SKM-1 treated with dmso at 0.1 percent for 144 hours (cell line): Measurements from ENCODE around the gene NMNAT3.

Source experiments
- DNase-seq: peaks from one replicate; lab custom pipeline; 2025; ENCODE audit not compliant: unreplicated experiment; lab: John Stamatoyannopoulos, UW

NMNAT3 gene

DNA sequence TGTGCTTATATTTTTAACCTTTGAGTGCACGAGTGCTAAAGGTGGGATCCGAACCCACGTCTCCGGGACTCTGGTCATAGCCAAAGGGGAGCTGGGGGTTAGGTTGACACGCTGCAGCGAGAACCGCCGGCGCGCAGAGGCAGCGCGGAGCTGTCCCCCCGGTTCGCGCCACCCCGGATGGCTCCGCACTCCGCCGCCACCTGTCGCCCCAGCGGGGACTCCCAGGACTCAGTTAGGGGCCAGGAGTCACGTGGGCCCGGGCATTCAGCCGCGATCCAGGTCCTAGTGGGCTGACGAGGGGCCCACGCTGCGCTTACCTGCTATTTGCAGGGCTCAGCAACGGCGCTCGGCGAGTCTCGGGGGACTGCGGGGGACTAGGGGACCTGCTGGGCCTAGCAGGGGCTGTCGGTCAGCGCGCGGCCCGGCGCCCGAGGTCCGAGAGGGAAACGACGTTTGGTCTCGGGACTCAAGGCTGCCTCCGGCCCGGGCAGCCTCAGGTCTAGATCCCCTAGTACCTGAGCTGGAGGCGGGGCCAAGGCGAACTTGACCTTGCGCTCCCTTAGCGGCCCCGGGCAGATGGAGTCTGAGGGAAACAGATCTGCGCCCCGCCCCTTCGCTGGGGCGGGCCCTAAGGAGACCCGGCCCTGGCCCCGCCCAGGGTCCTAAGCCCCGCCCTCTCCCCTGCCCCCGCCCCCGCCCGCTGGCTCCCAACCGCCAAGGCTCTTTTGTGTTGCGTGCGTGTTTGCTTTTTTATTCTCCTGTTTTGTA lies at the start of gene NMNAT3:
NMNAT3 (minus strand) TSS at position 585 of the 768 bp plus-strand sequence. CDS start 50,248 bp downstream, outside the sequence.
- peak; percentile 44 for DNase-seq

- DNase-seq: no peak
Measured at GRCh38 chr3:139721370-139721769, 43.6 kb upstream of the NMNAT3 start.

GRCh38 chr3:139718415-139718814 lies 40.6 kb upstream of the NMNAT3 start:
- DNase-seq: no peak

- no peak for DNase-seq
Measured at GRCh38 chr3:139716908-139717485, 39.2 kb upstream of the NMNAT3 start.

DNA sequence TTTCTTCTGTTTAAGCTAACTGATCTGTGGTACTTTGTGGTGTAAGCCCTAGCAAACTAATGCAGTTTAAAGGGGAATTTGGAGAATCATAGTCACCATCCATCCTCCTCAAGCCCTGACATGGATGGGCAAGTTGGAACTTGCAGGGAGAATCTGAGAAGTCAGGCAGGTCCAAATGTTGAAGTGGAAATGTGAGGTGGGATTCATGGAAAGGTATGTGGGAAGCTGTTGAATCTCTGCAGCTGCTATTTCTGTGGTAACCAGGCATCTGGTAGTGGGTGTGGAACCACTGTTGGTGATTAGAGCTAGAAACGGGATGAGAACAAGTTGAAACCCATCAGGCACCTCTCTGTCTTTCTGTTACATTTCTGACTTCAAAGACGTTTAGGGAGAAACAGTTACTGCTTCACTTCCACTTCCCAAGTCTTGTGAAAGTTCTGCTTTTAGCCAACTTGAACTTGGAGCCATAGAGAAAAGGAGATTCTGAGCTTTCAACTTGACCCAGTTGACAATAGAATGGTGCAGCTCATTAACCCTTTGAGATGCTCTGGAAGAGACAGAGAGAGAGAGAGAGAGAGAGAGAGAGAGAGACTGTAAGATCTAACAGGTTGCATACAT lies 38.1 kb upstream of the NMNAT3 start:
- no peak for DNase-seq

DNA sequence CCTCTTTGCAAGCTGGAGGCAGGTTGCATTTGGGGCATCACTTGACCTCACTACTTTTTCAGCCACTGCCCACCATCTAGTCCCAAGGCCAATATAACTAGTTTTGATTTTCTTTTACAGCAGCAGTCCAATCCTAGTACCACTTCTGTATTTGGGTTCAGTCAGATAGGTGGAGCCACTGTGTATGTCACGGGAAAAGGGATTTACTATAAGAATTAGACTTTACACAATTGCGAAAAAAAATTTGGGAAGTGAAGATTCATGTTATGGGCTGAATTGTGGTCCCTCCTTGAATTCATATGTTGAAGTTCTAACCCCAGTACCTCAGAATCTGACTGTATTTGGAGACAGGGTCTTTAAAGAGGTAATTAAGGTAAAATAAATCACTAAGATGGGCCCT lies 37.4 kb upstream of the NMNAT3 start:
- DNase-seq: no peak

GRCh38 chr3:139710212-139710611 lies 32.4 kb upstream of the NMNAT3 start:
- DNase-seq: no peak

DNA sequence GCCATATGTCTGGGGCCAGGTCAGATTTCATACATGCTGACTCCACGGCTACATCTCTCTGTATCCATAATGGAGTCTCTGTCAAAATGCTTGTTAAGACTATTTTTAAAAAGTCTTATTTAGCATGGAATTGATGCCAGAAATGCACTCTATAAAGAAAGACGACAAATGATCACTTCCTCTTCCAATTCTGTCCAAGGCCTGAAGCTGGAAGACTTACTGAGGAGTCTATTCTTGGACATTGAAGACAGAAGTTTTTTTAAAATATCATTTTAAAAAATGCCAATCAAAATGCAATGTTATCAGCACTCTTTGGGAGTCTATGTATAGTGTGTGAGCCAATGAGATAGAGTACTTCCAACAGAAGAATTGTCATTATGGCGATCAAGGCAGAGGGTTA lies 27.9 kb upstream of the NMNAT3 start:
- DNase-seq: no peak

GRCh38 chr3:139696314-139696604 lies 18.5 kb upstream of the NMNAT3 start:
- no peak for DNase-seq

DNA sequence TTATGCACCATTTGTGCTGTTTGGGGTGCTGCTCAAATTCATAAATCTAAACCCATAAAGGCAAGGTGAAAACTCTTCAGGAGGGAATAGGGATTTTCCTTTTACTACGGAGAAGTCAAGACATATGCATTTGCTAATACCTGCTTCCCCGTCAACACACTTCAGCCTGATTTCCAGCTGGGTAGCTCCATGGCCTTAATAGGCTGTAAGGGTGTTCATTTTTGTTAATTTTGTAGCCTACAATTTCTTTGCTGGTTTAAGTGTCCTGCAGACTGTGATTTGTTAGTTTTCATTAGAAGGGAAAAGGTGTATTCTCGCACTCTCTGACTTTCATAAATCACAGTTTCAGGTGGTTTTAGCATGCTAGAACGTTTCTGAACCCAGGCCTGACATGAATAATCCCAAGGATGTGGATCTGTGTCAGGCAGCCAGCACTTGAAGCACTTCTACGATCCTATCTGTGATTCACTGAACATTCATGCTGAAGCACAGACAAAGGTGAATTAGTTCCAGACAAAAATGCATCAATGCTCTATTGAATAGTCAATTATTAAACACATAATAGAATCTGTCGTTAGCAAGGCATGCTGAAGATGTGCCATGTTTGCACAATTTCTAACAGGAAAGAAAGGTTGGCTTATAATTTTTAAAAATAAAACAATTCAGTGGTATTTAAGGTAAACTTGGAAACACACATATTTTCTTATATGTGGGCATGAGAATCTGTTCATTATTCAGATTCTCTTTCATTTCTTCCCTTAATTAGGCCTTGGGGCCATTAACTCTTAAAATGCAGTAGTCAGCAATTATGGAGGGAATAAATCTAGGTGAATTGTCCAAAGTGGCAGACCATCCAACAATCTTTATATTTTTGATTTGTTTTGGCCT lies 17.9 kb upstream of the NMNAT3 start:
- DNase-seq: no peak

GRCh38 chr3:139695007-139695406 lies 17.2 kb upstream of the NMNAT3 start:
- DNase-seq: no peak

DNA sequence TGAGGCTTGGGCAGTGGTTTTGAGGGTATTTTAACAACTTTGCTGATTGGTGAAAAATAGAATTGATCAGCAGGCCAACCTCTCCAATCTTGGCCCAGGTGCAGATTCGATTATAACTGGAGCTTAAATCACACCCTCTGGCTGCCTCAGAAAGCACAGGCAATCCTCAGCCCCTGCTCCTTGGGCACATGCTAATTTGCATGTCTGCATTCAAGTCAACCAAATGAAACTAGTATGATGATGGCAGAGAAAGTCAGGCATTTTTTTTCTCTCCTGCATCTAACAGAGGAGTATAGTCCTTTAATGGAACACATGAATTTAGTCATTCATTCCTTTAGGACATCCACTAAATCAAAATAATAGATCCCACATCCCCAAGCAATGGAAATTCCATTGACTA lies 16.8 kb upstream of the NMNAT3 start:
- no peak for DNase-seq

DNA sequence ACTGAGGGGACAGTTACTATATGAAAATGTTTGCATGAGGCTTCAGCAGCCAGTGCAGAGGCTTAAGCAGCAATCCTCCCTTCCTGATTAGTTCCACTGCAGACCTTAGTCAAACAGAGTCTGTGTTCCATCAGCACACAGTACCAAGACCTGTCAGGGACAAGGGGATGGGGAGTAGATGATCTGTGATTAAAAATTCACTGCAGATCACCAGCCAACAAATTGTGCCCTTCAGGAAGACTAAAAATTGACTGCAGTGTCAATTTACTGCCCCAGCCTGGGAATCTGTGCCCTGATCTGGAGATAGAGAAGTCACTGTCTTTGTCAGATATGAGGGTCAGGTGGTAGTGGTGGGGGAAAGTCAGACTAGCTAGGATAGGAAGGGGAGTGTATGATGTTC lies 13.8 kb upstream of the NMNAT3 start:
- DNase-seq: no peak

DNA sequence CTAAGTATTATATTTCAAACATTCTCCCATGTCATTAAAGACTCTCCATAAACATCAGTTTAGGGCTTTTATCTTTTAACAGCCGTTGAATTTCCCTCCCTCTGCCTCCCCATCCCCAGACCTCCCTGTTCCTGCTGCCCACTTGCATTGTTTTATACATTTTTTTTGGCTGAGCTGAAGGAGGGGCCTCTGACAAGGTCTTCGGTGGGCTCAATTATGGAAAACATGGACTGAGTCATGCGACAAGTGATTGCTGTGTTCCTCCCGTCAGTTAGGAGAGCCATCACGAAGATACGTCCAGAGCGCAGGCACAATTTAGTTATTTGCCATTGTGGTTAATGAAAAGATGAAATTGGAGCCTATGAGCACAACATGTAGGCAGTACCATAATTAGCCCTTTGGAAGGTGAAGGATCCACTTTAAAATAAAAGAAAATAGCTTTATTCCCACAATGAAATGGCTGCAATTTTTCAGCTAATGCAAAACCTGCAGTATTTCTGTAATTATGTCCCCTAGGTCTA lies 12.0 kb upstream of the NMNAT3 start:
- DNase-seq: no peak

GRCh38 chr3:139689122-139689521 lies 11.3 kb upstream of the NMNAT3 start:
- DNase-seq: no peak

- no peak for DNase-seq
Measured at GRCh38 chr3:139687431-139687830, 9.7 kb upstream of the NMNAT3 start.

- DNase-seq: no peak
Measured at GRCh38 chr3:139686624-139687023, 8.9 kb upstream of the NMNAT3 start.

- no peak for DNase-seq
Measured at GRCh38 chr3:139686206-139686605, 8.4 kb upstream of the NMNAT3 start.

DNA sequence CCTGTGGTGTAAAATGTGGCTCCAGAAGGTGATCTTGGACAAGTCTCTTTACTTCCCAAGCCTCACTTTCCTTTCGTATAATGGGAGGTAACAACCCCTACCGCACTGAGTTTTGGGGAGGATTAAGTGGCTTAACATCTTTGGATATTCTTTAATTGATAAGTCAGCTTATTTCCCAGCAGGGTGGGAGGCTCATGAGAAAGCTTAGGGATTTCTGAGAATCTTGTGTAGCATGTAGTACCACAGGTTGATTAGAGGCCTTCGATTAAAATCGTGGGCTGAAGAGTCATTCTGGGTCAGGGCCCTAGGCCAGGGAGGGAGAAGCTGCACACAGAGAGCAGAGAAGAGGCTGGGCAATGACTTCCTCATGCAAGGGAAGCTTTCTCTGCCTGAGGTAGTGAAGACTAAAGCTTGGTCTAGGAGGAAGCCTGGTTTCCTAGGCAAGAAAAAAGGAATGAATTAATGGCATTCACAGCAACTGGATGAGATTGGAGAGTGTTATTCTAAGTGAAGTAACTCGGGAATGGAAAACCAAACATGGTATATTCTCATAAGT lies 1.5 kb upstream of the NMNAT3 start:
- no peak for DNase-seq

DNA sequence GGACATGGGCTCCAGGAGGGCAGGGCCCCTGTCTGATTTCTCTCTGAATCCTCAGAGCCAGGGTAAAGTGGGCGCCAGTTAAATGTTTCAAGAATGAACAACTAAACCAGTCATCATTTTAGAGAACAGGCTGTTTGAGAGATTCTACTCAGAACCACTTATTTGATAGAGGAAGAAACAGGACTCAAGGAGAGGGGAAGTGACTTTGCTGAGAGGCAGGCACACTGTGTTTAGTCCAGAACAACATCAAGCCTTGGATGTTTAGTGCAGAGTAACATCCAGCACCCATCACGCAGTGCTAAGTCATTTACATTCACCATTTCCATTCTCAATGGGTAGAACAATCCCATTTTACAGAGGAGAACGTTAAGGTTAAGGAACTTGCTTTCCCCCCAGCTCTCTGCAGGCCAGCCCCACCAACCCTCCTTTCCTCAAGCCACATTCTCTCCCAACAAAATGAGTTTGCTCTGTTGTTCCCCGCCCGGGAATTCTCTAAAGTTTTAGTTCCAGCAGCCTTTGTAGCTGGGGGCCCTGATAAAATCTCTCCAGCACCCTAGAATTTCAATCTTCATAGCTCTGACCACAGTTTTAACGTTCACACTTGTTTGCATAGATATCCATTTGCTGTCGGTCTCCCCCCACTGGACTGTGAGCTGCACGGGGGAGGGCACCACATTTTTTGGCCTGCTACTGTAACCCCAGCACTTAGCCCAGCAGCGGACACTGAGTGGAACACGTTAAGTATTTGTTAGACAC lies 962 bp downstream of the NMNAT3 start:
- peak; percentile 4 for DNase-seq
